ENCODE results near the gene NPHP4.
"Not testable (repeated sequence)": the region's sequence is repeated elsewhere in the genome, so short reads cannot be mapped to it uniquely, and the experiment has no call there.

Gene NPHP4

GRCh38 chr1:5860277-5860676, 131.9 kb downstream of the NPHP4 start:
- H3K4me3 ChIP-seq (ENCODE audit: low read depth, low read length) = no peak overlapping the region

GRCh38 chr1:5859766-5860165, 132.5 kb downstream of the NPHP4 start:
- no peak overlapping the region for H3K4me3 ChIP-seq (ENCODE audit: low read depth, low read length)

- H3K4me3 ChIP-seq (ENCODE audit: low read depth, low read length) = no peak overlapping the region
Measured at GRCh38 chr1:5858844-5859407, 133.3 kb downstream of the NPHP4 start.

GRCh38 chr1:5858246-5858645, 134.0 kb downstream of the NPHP4 start:
- no peak overlapping the region for H3K4me3 ChIP-seq (ENCODE audit: low read depth, low read length)

- H3K4me3 ChIP-seq (ENCODE audit: low read depth, low read length) = no peak overlapping the region
Measured at GRCh38 chr1:5857508-5858090, 134.6 kb downstream of the NPHP4 start.

- H3K4me3 ChIP-seq (ENCODE audit: low read depth, low read length) = no peak overlapping the region
Measured at GRCh38 chr1:5857011-5857410, 135.2 kb downstream of the NPHP4 start.

- H3K4me3 ChIP-seq (ENCODE audit: low read depth, low read length) = no peak overlapping the region
Measured at GRCh38 chr1:5856246-5856815, 135.9 kb downstream of the NPHP4 start.

GRCh38 chr1:5855196-5855897, 136.9 kb downstream of the NPHP4 start:
- no peak overlapping the region for H3K4me3 ChIP-seq (ENCODE audit: low read depth, low read length)

- no peak overlapping the region for H3K4me3 ChIP-seq (ENCODE audit: low read depth, low read length)
Measured at GRCh38 chr1:5854754-5855153, 137.5 kb downstream of the NPHP4 start.

- H3K4me3 ChIP-seq (ENCODE audit: low read depth, low read length) = not testable (repeated sequence)
Measured at GRCh38 chr1:5853858-5854257, 138.4 kb downstream of the NPHP4 start.

GRCh38 chr1:5850503-5850902, 141.7 kb downstream of the NPHP4 start:
- no peak overlapping the region for H3K4me3 ChIP-seq (ENCODE audit: low read depth, low read length)

GRCh38 chr1:5849550-5849949, 142.7 kb downstream of the NPHP4 start:
- no peak overlapping the region for H3K4me3 ChIP-seq (ENCODE audit: low read depth, low read length)

GRCh38 chr1:5847013-5847659, 145.1 kb downstream of the NPHP4 start:
- no peak overlapping the region for H3K4me3 ChIP-seq (ENCODE audit: low read depth, low read length)

- no peak overlapping the region for H3K4me3 ChIP-seq (ENCODE audit: low read depth, low read length)
Measured at GRCh38 chr1:5845376-5845775, 146.8 kb downstream of the NPHP4 start.

GRCh38 chr1:5844442-5844841, 147.8 kb downstream of the NPHP4 start:
- no peak overlapping the region for H3K4me3 ChIP-seq (ENCODE audit: low read depth, low read length)

GRCh38 chr1:5843521-5844096, 148.6 kb downstream of the NPHP4 start:
- H3K4me3 ChIP-seq (ENCODE audit: low read depth, low read length) = no peak overlapping the region

- H3K4me3 ChIP-seq (ENCODE audit: low read depth, low read length) = no peak overlapping the region
Measured at GRCh38 chr1:5842679-5843078, 149.5 kb downstream of the NPHP4 start.

- H3K4me3 ChIP-seq (ENCODE audit: low read depth, low read length) = no peak overlapping the region
Measured at GRCh38 chr1:5840551-5841001, 151.6 kb downstream of the NPHP4 start.

- no peak overlapping the region for H3K4me3 ChIP-seq (ENCODE audit: low read depth, low read length)
Measured at GRCh38 chr1:5839881-5840550, 152.2 kb downstream of the NPHP4 start.

GRCh38 chr1:5839161-5839880, 152.9 kb downstream of the NPHP4 start:
- H3K4me3 ChIP-seq (ENCODE audit: low read depth, low read length) = no peak overlapping the region

Measured in iPS-11a (cell line).